GM12872 (cell line): ENCODE results near the gene TMEM151A.

Experiments used
- TF ChIP-seq, protein P1 (sequence below): IDR thresholded peaks from 3 replicates; pipeline ENCODE4 v1.5.1; 2011; ENCODE audit warnings: low read depth, mild to moderate bottlenecking, low read length, moderate library complexity; ENCODE audit not compliant: insufficient read depth

The TMEM151A gene

DNA sequence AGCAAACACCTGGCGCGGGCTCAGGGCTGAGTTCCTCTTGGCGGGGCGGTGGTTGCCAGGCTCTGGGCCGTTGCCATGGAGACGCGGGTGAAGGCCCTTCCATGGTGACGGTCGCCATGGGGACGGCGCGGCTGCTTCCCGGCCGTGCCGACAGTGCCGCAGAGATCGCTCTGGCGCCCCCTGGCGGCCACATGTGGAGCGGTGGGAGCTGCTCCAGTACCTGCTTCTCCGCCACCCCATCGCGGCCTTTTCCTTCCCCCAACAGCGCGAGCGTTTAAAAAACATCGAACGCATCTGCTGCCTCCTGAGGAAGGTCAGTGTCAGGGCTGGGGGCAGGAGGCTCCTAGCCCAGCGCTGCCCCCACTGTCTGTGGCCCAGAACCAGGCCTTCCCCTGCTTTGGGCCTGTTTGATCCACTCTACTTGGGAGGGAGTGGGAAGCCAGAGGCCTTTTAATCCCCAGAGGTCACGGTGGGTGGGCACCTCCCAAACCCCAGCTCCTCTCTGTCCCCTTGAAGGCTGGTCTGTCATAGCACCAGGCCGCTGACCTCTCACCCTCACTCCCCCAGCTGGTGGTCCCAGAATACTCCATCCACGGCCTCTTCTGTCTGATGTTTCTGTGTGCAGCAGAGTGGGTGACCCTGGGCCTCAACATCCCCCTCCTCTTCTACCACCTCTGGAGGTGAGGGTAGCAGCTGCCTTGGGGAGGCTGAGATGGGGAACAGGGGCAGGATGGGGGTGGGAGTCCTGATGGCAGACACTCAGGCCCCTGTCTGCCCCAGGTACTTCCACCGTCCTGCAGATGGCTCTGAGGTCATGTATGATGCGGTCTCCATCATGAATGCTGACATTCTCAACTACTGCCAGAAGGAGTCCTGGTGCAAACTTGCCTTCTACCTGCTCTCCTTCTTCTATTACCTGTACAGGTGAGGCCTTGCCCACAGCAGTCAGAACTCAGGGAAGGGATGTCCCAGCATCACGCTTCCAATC, 8.9 kb upstream of the TMEM151A start:
- TF ChIP-seq, protein P1, sequence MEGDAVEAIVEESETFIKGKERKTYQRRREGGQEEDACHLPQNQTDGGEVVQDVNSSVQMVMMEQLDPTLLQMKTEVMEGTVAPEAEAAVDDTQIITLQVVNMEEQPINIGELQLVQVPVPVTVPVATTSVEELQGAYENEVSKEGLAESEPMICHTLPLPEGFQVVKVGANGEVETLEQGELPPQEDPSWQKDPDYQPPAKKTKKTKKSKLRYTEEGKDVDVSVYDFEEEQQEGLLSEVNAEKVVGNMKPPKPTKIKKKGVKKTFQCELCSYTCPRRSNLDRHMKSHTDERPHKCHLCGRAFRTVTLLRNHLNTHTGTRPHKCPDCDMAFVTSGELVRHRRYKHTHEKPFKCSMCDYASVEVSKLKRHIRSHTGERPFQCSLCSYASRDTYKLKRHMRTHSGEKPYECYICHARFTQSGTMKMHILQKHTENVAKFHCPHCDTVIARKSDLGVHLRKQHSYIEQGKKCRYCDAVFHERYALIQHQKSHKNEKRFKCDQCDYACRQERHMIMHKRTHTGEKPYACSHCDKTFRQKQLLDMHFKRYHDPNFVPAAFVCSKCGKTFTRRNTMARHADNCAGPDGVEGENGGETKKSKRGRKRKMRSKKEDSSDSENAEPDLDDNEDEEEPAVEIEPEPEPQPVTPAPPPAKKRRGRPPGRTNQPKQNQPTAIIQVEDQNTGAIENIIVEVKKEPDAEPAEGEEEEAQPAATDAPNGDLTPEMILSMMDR = peak; percentile 97

DNA sequence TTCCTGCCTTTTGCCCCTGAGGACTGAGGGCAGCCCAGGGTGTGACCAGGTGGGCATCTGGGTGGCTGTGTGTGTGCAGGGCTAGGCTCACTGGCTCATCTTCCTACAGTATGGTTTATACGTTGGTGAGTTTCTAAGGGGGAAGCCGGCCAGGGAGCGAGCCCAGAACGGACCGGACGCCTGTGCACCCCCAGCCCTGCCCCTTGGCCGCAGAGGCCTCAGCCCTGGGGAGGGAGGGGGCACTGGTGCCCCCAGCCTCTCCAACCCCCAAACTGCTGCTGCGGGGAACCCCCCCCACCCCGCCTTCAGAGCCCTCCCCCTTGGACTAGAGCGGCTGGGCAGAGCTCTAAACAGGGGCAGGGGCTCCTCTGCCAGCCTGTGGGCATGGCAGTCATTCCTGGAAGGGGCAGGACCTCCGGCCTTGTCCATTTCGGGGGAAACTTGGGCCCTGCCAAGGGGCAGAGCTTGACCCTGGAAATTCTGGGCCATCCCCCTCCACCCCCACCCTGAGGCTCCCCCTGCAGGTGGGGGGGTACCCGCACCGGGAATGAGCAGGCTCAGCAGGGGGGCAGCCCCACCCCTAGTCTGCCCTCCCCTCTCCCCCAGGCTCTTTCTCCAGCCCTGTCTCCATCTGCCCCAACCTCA, 8.1 kb upstream of the TMEM151A start:
- TF ChIP-seq, protein P1 = no peak

DNA sequence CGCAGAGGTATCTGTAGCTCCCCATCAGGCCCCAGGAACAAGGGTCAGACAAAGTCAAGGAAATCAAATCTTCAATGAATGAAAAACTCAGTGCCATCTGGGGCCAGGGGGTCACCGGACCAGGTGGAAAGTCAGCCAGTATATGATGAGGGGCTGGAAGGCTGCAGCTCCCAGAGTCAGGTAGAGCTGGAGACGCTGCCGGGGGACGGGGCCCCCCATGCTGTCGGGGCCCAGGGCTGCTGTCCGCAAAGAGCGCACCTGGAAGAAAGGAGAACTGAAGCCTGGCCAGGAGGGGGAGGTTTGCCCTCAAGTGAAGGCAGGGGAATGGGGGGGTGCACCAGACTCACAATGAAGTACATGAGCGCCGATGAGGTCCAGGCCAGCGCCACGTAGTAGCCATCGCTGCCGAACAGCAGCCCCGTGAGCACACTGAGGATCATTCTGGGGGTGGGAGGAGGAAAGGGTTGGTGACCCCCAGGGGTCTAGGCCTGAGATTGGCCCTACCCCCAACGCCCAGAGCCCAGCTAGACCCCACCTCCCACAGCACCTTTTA, 7.1 kb upstream of the TMEM151A start:
- TF ChIP-seq, protein P1 = no peak

DNA sequence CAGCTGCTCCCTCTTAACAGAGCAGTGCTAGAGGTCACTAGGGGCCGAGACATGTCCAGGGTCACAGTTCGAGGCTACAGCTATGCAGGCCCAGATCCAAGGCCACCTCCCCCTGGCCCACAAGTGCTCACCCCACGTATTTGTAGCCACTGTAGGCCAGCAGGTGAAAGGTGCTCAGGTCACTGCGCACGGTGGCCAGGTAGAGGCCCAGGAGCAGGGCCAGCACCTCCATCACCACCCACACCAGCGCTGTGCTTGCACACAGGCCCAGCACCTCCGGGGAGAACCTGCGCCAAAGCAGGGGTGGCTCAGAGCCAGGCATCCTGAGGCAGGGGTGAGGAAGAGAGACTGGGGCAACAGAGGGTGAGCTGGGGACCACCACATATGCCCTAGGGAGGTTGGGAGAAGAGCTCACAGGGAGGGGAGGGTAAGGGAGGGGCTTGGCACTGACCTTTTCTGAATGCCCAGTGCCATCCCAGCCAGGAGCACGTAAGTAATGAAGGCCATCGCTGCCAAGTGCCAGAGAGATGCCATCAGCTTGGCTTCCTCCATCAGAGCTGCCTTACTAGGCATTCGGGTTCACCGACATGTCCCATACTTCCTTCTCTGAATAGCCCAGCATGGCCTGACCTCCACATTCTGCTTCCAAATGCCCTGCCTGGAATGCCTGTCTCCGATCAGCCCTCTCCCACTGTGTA, 6.3 kb upstream of the TMEM151A start:
- TF ChIP-seq, protein P1 = no peak

DNA sequence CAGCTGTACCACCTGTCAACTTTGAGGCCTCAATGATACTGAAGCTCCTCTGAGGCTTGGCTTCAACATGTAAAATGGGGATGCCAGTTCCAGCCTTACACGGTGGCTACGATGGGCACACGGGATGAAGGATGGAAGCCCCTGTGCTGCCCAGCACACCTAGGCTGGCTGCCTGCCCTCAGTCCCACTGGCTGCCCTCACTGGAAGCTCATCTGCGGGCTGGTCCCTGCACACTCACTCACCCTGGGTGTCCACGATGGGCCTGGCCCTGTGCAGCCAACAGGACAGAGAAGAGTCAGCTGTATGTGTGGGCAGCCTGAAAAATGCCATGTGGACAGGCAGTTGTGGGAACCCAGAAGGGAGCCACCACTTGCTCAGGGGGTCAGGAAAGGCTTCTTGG, 5.0 kb upstream of the TMEM151A start:
- TF ChIP-seq, protein P1 = no peak

DNA sequence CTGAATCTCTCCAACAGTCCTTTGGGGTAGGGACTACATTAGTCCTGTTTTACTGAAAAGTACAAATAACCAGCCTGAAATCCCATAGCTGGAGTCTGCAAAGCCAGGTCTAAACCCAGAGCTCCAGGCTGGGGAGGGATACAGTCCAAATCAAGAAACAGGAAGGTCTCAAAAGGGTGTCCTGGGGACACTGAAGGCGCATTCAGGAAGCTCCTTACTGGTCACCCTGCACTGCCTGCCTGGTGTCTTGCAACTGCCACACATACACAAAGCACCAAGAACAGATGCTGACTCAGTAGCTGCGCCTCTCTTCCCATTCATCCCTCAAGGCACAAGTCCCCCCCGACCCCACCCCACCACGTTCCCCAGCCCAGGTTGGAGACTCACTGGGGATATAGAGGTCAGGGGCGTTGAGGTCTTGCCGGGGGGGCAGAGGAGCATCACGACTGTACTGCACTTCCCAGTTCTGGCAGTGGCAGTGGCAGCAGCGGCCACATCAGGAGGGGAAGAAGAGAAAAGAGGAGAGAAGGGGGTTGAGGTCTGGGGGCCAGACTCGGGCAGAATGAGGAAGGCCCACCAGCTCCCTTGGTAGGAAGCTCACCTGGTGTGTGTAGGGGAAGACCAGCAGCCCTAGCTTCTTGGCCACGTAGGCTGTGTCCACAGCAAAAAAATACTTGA, 4.3 kb upstream of the TMEM151A start:
- TF ChIP-seq, protein P1 = no peak
